Measurements from ENCODE around the gene ZNF385B.

ZNF385B gene

GRCh38 chr2:179495315-179495714 lies 366.1 kb downstream of the ZNF385B start:
- Histone ChIP-seq H3K9me3 (ENCODE audit: control insufficient read depth, low read length) (peaks cover 7% of the 10 kb centered on the region), H3K4ac (ENCODE audit: low read depth in 1 of 2, low read length in 2 of 2) (no peak overlapping the region), H3K36me3 (ENCODE audit: control insufficient read depth in 1 of 2, insufficient read depth in 2 of 2, low read depth in 1 of 2, low read length in 2 of 2) (no peaks in the 10 kb centered on the region), H3K23ac (ENCODE audit: low read length in 2 of 2) (no peak overlapping the region), H2BK5ac (ENCODE audit: low read depth, low read length, poor library complexity, severe bottlenecking) (no peak overlapping the region), H3K4me1 (ENCODE audit: control insufficient read depth, insufficient read depth, low read depth, low read length) (no peaks in the 10 kb centered on the region), H3K18ac (ENCODE audit: low read depth in 1 of 2, low read length in 2 of 2) (no peak overlapping the region), H4K91ac (ENCODE audit: low read length) (no peak overlapping the region), H3K14ac (ENCODE audit: low read length in 2 of 2) (no peak overlapping the region), H3K27ac (ENCODE audit: low read length, poor library complexity, severe bottlenecking) (no peak overlapping the region), H2BK120ac (ENCODE audit: low read depth, low read length) (no peak overlapping the region), H3K4me2 (ENCODE audit: low read length, poor library complexity, severe bottlenecking) (no peak overlapping the region), H4K8ac (ENCODE audit: low read length) (no peak overlapping the region), H2BK15ac (ENCODE audit: low read depth, poor library complexity, severe bottlenecking) (no peak overlapping the region), H2AFZ (ENCODE audit: low read depth, low read length) (no peak overlapping the region), H3K27me3 (ENCODE audit: control insufficient read depth in 1 of 2, insufficient read depth in 1 of 2, low read length in 2 of 2) (no peaks in the 10 kb centered on the region), H3K4me3 (ENCODE audit: insufficient read depth in 1 of 2, low read depth in 1 of 2, low read length in 2 of 2) (no peak overlapping the region), H3K79me1 (replicated peaks; ENCODE audit: low read length, poor library complexity, severe bottlenecking) (no peaks in the 10 kb centered on the region), H3K9ac (ENCODE audit: low read length) (no peak overlapping the region), H2BK12ac (ENCODE audit: low read length in 2 of 2) (no peak overlapping the region), H2AK5ac (ENCODE audit: low read length, severe bottlenecking) (no peak overlapping the region)
- DNase-seq: no peak
- 88% methylated on average over 4 of the region's 4 CpGs for WGBS

GRCh38 chr2:179488563-179488962 lies 372.8 kb downstream of the ZNF385B start:
- Histone ChIP-seq H3K14ac (ENCODE audit: low read length in 2 of 2) (no peak overlapping the region), H3K27ac (ENCODE audit: low read length, poor library complexity, severe bottlenecking) (no peak overlapping the region), H2AK5ac (ENCODE audit: low read length, severe bottlenecking) (no peak overlapping the region), H3K4ac (ENCODE audit: low read depth in 1 of 2, low read length in 2 of 2) (no peak overlapping the region), H3K36me3 (ENCODE audit: control insufficient read depth in 1 of 2, insufficient read depth in 2 of 2, low read depth in 1 of 2, low read length in 2 of 2) (no peaks in the 10 kb centered on the region), H2BK15ac (ENCODE audit: low read depth, poor library complexity, severe bottlenecking) (no peak overlapping the region), H3K4me2 (ENCODE audit: low read length, poor library complexity, severe bottlenecking) (no peak overlapping the region), H3K27me3 (ENCODE audit: control insufficient read depth in 1 of 2, insufficient read depth in 1 of 2, low read length in 2 of 2) (no peaks in the 10 kb centered on the region), H2BK5ac (ENCODE audit: low read depth, low read length, poor library complexity, severe bottlenecking) (no peak overlapping the region), H2AFZ (ENCODE audit: low read depth, low read length) (no peak overlapping the region), H3K4me1 (ENCODE audit: control insufficient read depth, insufficient read depth, low read depth, low read length) (no peaks in the 10 kb centered on the region), H4K91ac (ENCODE audit: low read length) (no peak overlapping the region), H3K18ac (ENCODE audit: low read depth in 1 of 2, low read length in 2 of 2) (no peak overlapping the region), H3K23ac (ENCODE audit: low read length in 2 of 2) (no peak overlapping the region), H4K8ac (ENCODE audit: low read length) (no peak overlapping the region), H2BK12ac (ENCODE audit: low read length in 2 of 2) (no peak overlapping the region), H2BK120ac (ENCODE audit: low read depth, low read length) (no peak overlapping the region), H3K9ac (ENCODE audit: low read length) (no peak overlapping the region), H3K79me1 (replicated peaks; ENCODE audit: low read length, poor library complexity, severe bottlenecking) (no peaks in the 10 kb centered on the region), H3K9me3 (ENCODE audit: control insufficient read depth, low read length) (no peaks in the 10 kb centered on the region), H3K4me3 (ENCODE audit: insufficient read depth in 1 of 2, low read depth in 1 of 2, low read length in 2 of 2) (no peak overlapping the region)
- WGBS: no CpG with 5 or more reads among the region's 2 CpGs
- no peak for DNase-seq

DNA sequence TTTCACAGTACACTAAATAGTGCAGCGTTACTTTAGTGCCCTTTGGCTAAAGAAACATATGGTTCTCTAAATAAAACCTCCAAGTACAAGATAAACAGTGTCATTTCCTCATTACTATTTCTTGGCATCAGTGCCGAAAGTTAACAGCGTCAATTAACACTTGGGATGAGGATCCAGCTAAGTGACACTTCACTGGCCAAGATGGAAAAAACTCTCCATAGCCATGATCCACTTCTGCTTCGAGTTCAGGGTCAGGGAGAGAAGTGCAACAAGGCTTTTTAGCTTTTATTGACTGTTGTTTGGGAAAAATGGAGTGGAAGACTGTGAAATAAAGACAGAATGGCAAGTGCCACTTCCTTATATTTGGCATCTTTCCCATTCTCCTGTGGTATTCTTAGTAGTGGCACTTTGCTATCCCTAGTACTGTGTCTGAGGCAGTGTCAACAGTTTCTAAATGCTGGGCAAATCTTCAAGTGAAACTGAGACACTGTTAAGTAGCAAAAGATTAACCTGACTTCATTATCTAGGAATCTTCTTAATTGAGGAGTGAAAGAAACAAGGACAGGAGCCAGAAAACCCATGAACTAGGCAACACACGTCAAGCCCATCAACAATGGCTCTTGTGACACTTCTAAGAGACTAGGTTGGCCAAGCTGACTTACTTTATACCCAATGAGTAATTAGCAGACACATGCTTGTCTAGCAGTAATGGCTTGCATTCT lies 374.2 kb downstream of the ZNF385B start:
- no peak overlapping the region for H3K27ac ChIP-seq (ENCODE audit: low read length, poor library complexity, severe bottlenecking)
- WGBS: 82% methylated on average over 5 of the region's 5 CpGs
- H4K8ac ChIP-seq (ENCODE audit: low read length): no peak overlapping the region
- H3K18ac ChIP-seq (ENCODE audit: low read depth in 1 of 2, low read length in 2 of 2): no peak overlapping the region
- no peak overlapping the region for H2AK5ac ChIP-seq (ENCODE audit: low read length, severe bottlenecking)
- H2BK5ac ChIP-seq (ENCODE audit: low read depth, low read length, poor library complexity, severe bottlenecking): no peak overlapping the region
- no peak overlapping the region for H2BK12ac ChIP-seq (ENCODE audit: low read length in 2 of 2)
- H2BK15ac ChIP-seq (ENCODE audit: low read depth, poor library complexity, severe bottlenecking): no peak overlapping the region
- no peak overlapping the region for H3K4ac ChIP-seq (ENCODE audit: low read depth in 1 of 2, low read length in 2 of 2)
- H2AFZ ChIP-seq (ENCODE audit: low read depth, low read length): no peak overlapping the region
- H2BK120ac ChIP-seq (ENCODE audit: low read depth, low read length): no peak overlapping the region
- H3K4me1 ChIP-seq (ENCODE audit: control insufficient read depth, insufficient read depth, low read depth, low read length): no peaks in the 10 kb centered on the region
- no peak overlapping the region for H3K14ac ChIP-seq (ENCODE audit: low read length in 2 of 2)
- no peaks in the 10 kb centered on the region for H3K36me3 ChIP-seq (ENCODE audit: control insufficient read depth in 1 of 2, insufficient read depth in 2 of 2, low read depth in 1 of 2, low read length in 2 of 2)
- H4K91ac ChIP-seq (ENCODE audit: low read length): no peak overlapping the region
- H3K9ac ChIP-seq (ENCODE audit: low read length): no peak overlapping the region
- H3K4me2 ChIP-seq (ENCODE audit: low read length, poor library complexity, severe bottlenecking): no peak overlapping the region
- DNase-seq: no peak
- no peaks in the 10 kb centered on the region for H3K79me1 ChIP-seq (replicated peaks; ENCODE audit: low read length, poor library complexity, severe bottlenecking)
- H3K23ac ChIP-seq (ENCODE audit: low read length in 2 of 2): no peak overlapping the region
- no peak overlapping the region for H3K4me3 ChIP-seq (ENCODE audit: insufficient read depth in 1 of 2, low read depth in 1 of 2, low read length in 2 of 2)
- H3K27me3 ChIP-seq (ENCODE audit: control insufficient read depth in 1 of 2, insufficient read depth in 1 of 2, low read length in 2 of 2): no peaks in the 10 kb centered on the region
- no peaks in the 10 kb centered on the region for H3K9me3 ChIP-seq (ENCODE audit: control insufficient read depth, low read length)

- H2BK120ac ChIP-seq (ENCODE audit: low read depth, low read length): no peak overlapping the region
- DNase-seq: no peak
- H3K36me3 ChIP-seq (ENCODE audit: control insufficient read depth in 1 of 2, insufficient read depth in 2 of 2, low read depth in 1 of 2, low read length in 2 of 2): no peaks in the 10 kb centered on the region
- no peak overlapping the region for H4K91ac ChIP-seq (ENCODE audit: low read length)
- no peaks in the 10 kb centered on the region for H3K9me3 ChIP-seq (ENCODE audit: control insufficient read depth, low read length)
- no peak overlapping the region for H3K4me2 ChIP-seq (ENCODE audit: low read length, poor library complexity, severe bottlenecking)
- no peak overlapping the region for H3K9ac ChIP-seq (ENCODE audit: low read length)
- no peak overlapping the region for H4K8ac ChIP-seq (ENCODE audit: low read length)
- H3K4ac ChIP-seq (ENCODE audit: low read depth in 1 of 2, low read length in 2 of 2): no peak overlapping the region
- H2BK5ac ChIP-seq (ENCODE audit: low read depth, low read length, poor library complexity, severe bottlenecking): no peak overlapping the region
- no peaks in the 10 kb centered on the region for H3K4me1 ChIP-seq (ENCODE audit: control insufficient read depth, insufficient read depth, low read depth, low read length)
- no peak overlapping the region for H2AK5ac ChIP-seq (ENCODE audit: low read length, severe bottlenecking)
- no peak overlapping the region for H3K27ac ChIP-seq (ENCODE audit: low read length, poor library complexity, severe bottlenecking)
- no peak overlapping the region for H2BK15ac ChIP-seq (ENCODE audit: low read depth, poor library complexity, severe bottlenecking)
- no peak overlapping the region for H3K14ac ChIP-seq (ENCODE audit: low read length in 2 of 2)
- whole genome bisulfite sequencing: 91% methylated on average over 6 of the region's 6 CpGs
- no peak overlapping the region for H3K4me3 ChIP-seq (ENCODE audit: insufficient read depth in 1 of 2, low read depth in 1 of 2, low read length in 2 of 2)
- no peak overlapping the region for H2BK12ac ChIP-seq (ENCODE audit: low read length in 2 of 2)
- no peak overlapping the region for H2AFZ ChIP-seq (ENCODE audit: low read depth, low read length)
- no peak overlapping the region for H3K18ac ChIP-seq (ENCODE audit: low read depth in 1 of 2, low read length in 2 of 2)
- H3K79me1 ChIP-seq (replicated peaks; ENCODE audit: low read length, poor library complexity, severe bottlenecking): no peaks in the 10 kb centered on the region
- no peak overlapping the region for H3K23ac ChIP-seq (ENCODE audit: low read length in 2 of 2)
- H3K27me3 ChIP-seq (ENCODE audit: control insufficient read depth in 1 of 2, insufficient read depth in 1 of 2, low read length in 2 of 2): no peaks in the 10 kb centered on the region
Measured at GRCh38 chr2:179483131-179483530, 378.3 kb downstream of the ZNF385B start.
